ENCODE results near the gene CDHR2.

Gene CDHR2

GRCh38 chr5:176528301-176528700 lies 20.8 kb upstream of the CDHR2 start:
- DNase-seq (ENCODE audit: low spot score) = no peak
- no peak for TF ChIP-seq CTCF (IDR thresholded peaks at IDR 0.05; ENCODE audit: borderline replicate concordance, control extremely low read depth, extremely low read depth, insufficient read depth, missing control alignments)
- in situ Hi-C loops (cut with MboI; ENCODE audit: low sequenced_read_pairs, unreplicated experiment) = no loop called here

GRCh38 chr5:176528761-176529115 lies 20.4 kb upstream of the CDHR2 start:
- DNase-seq (ENCODE audit: low spot score) = no peak
- TF ChIP-seq CTCF (IDR thresholded peaks at IDR 0.05; ENCODE audit: borderline replicate concordance, control extremely low read depth, extremely low read depth, insufficient read depth, missing control alignments) = no peak
- in situ Hi-C loops (cut with MboI; ENCODE audit: low sequenced_read_pairs, unreplicated experiment) = no loop called here

- in situ Hi-C loops (cut with MboI; ENCODE audit: low sequenced_read_pairs, unreplicated experiment) = no loop called here
- no peak for DNase-seq (ENCODE audit: low spot score)
Measured at GRCh38 chr5:176529116-176529740, 19.9 kb upstream of the CDHR2 start.

GRCh38 chr5:176529741-176530141 lies 19.4 kb upstream of the CDHR2 start:
- in situ Hi-C loops (cut with MboI; ENCODE audit: low sequenced_read_pairs, unreplicated experiment) = no loop called here
- DNase-seq (ENCODE audit: low spot score) = no peak
- no peak for TF ChIP-seq CTCF (IDR thresholded peaks at IDR 0.05; ENCODE audit: borderline replicate concordance, control extremely low read depth, extremely low read depth, insufficient read depth, missing control alignments)

More at GRCh38 chr5:176529116-176529740, 19.9 kb upstream of the CDHR2 start:
- no peak for TF ChIP-seq CTCF (IDR thresholded peaks at IDR 0.05; ENCODE audit: borderline replicate concordance, control extremely low read depth, extremely low read depth, insufficient read depth, missing control alignments)

GRCh38 chr5:176530393-176530982 lies 18.7 kb upstream of the CDHR2 start:
- no peak for TF ChIP-seq CTCF (IDR thresholded peaks at IDR 0.05; ENCODE audit: borderline replicate concordance, control extremely low read depth, extremely low read depth, insufficient read depth, missing control alignments)
- DNase-seq (ENCODE audit: low spot score) = no peak
- in situ Hi-C loops (cut with MboI; ENCODE audit: low sequenced_read_pairs, unreplicated experiment) = no loop called here

GRCh38 chr5:176530983-176531901 lies 17.9 kb upstream of the CDHR2 start:
- DNase-seq (ENCODE audit: low spot score) = no peak
- TF ChIP-seq CTCF (IDR thresholded peaks at IDR 0.05; ENCODE audit: borderline replicate concordance, control extremely low read depth, extremely low read depth, insufficient read depth, missing control alignments) = no peak
- in situ Hi-C loops (cut with MboI; ENCODE audit: low sequenced_read_pairs, unreplicated experiment) = no loop called here

Data from GM13976 (cell line).